ENCODE measurements around the gene EPHB1. TPM values are rescaled to one million over a fixed set of nuclear protein-coding genes. Genes with fewer than 3 reads are reported as not detected.

Gene EPHB1
- total RNA-seq, 1 experiment from 2014 or later: 0.86 TPM

GRCh38 chr3:134810850-134811249 lies 15.8 kb downstream of the EPHB1 start:
- CTCF ChIA-PET: no interaction called here
- BruUV-seq (replicated peaks): no TSS peak

GRCh38 chr3:134813618-134814017 lies 18.6 kb downstream of the EPHB1 start:
- no peak overlapping the region for H3K27ac ChIP-seq (ENCODE audit: low read depth, low read length)
- DNase-seq (ENCODE audit: low read depth, low spot score) (no peak), ATAC-seq (no peak)
- H2AFZ ChIP-seq (ENCODE audit: low read depth, low read length, poor library complexity, severe bottlenecking): no peak overlapping the region
- TF ChIP-seq JUND (IDR thresholded peaks at IDR 0.05) (no peak), CBX3 (IDR thresholded peaks at IDR 0.05; ENCODE audit: low read depth) (no peak), POLR2A (IDR thresholded peaks at IDR 0.05; ENCODE audit: borderline replicate concordance, extremely low read depth, insufficient read depth, insufficient read length) (no peak), REST (IDR thresholded peaks at IDR 0.05; ENCODE audit: low read depth) (no peak), TCF7L2 (IDR thresholded peaks at IDR 0.05; ENCODE audit: borderline replicate concordance, extremely low read depth, insufficient read depth, insufficient read length) (no peak)
- no peaks in the 10 kb centered on the region for H4K20me1 ChIP-seq (ENCODE audit: insufficient read depth)
- no peaks in the 10 kb centered on the region for H3K9me3 ChIP-seq (ENCODE audit: control insufficient read depth in 1 of 2, insufficient read depth in 1 of 2, low read depth in 1 of 2, low read length in 2 of 2)
- intact Hi-C loops (cut with micrococcal nuclease): no loop called here
- no TSS peak for BruUV-seq (replicated peaks)
- H3K4me3 ChIP-seq (replicated peaks in 1 of 2; ENCODE audit: low read depth in 1 of 2, low read length in 2 of 2): no peak overlapping the region
- no peak overlapping the region for H3K9ac ChIP-seq (ENCODE audit: low read length)
- H3K27me3 ChIP-seq (ENCODE audit: insufficient read depth, low read length): peaks cover 54% of the 10 kb centered on the region
- POLR2A ChIA-PET: no interaction called here
- H3K79me2 ChIP-seq (ENCODE audit: insufficient read depth, low read length): no peaks in the 10 kb centered on the region
- H3K9me2 ChIP-seq (ENCODE audit: insufficient read depth): no peaks in the 10 kb centered on the region
- no peaks in the 10 kb centered on the region for H3K36me3 ChIP-seq (ENCODE audit: control insufficient read depth in 1 of 2, insufficient read depth in 2 of 2, low read length in 2 of 2)
- H3K4me2 ChIP-seq (ENCODE audit: low read length): no peak overlapping the region
- RAD21 ChIA-PET (ENCODE audit: low non-redundant PET in 1 of 2, low total read pairs in 2 of 2, uncharacterized antibody in 2 of 2, unreplicated experiment in 2 of 2): no interaction called here
- H3K4me1 ChIP-seq (ENCODE audit: control insufficient read depth in 1 of 2, insufficient read depth in 2 of 2, low read length in 2 of 2): no peaks in the 10 kb centered on the region
- CTCF ChIA-PET: no interaction called here

More at GRCh38 chr3:134810850-134811249, 15.8 kb downstream of the EPHB1 start:
- H3K4me1 ChIP-seq (ENCODE audit: control insufficient read depth in 1 of 2, insufficient read depth in 2 of 2, low read length in 2 of 2): no peaks in the 10 kb centered on the region
- no peaks in the 10 kb centered on the region for H3K79me2 ChIP-seq (ENCODE audit: insufficient read depth, low read length)
- H3K27ac ChIP-seq (ENCODE audit: low read depth, low read length): no peak overlapping the region
- no peak overlapping the region for H3K4me2 ChIP-seq (ENCODE audit: low read length)
- TF ChIP-seq SRF (IDR thresholded peaks at IDR 0.05; ENCODE audit: low read depth): no peak
- H3K9ac ChIP-seq (ENCODE audit: low read length): no peak overlapping the region
- no peaks in the 10 kb centered on the region for H3K9me2 ChIP-seq (ENCODE audit: insufficient read depth)
- intact Hi-C loops (cut with micrococcal nuclease): no loop called here
- RAD21 ChIA-PET (ENCODE audit: low non-redundant PET in 1 of 2, low total read pairs in 2 of 2, uncharacterized antibody in 2 of 2, unreplicated experiment in 2 of 2): no interaction called here
- no peak overlapping the region for H3K4me3 ChIP-seq (replicated peaks in 1 of 2; ENCODE audit: low read depth in 1 of 2, low read length in 2 of 2)
- peaks cover 59% of the 10 kb centered on the region for H3K27me3 ChIP-seq (ENCODE audit: insufficient read depth, low read length)
- H4K20me1 ChIP-seq (ENCODE audit: insufficient read depth): no peaks in the 10 kb centered on the region
- no peaks in the 10 kb centered on the region for H3K36me3 ChIP-seq (ENCODE audit: control insufficient read depth in 1 of 2, insufficient read depth in 2 of 2, low read length in 2 of 2)
- no peak for DNase-seq (ENCODE audit: low read depth, low spot score)
- H2AFZ ChIP-seq (ENCODE audit: low read depth, low read length, poor library complexity, severe bottlenecking): no peak overlapping the region
- no peak for ATAC-seq
- POLR2A ChIA-PET: no interaction called here
- H3K9me3 ChIP-seq (ENCODE audit: control insufficient read depth in 1 of 2, insufficient read depth in 1 of 2, low read depth in 1 of 2, low read length in 2 of 2): no peaks in the 10 kb centered on the region

Measured in HCT116 (cell line).